ENCODE measurements around the gene DAPP1.

The DAPP1 gene

DNA sequence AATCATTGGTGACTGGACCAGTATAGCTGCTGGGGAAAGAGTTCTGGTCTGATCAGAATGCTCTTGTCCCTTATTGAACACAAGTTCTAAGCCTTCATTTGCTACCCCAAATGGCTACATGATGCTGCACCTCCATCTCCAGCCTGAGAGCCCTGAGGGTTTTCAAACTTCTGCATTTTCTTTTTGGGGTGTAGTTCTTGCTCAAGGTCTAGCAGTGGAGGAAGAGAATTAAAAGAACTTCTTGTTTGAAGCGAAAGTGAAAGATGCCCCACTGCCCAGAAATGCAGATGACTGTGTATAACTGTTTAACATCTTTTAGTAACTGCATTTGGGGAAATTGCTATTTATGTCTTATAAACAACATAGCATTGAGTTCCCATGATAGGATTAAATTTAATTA, 39.1 kb downstream of the DAPP1 start:
- DNase-seq (ENCODE audit: low read depth) = no peak

DNA sequence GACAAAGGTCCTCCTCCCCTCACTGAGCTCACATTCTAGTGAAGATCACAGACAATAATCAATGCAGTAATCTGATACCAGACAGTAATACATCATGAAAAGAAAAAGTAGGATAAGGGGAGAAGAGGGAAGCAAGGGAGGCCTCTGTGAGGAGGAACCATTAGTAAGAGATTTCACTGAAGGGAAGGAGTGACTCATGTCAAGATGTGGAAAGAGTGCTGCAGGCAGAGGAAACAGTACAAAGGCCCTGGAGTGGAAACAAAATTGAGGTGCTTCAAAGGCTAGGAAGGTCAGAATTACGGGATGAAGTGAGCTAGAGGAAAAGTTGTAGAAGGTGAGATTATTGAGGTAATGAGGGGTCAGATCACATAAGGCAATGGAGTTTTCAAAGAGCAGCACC, 39.5 kb downstream of the DAPP1 start:
- no peak for DNase-seq (ENCODE audit: low read depth)

DNA sequence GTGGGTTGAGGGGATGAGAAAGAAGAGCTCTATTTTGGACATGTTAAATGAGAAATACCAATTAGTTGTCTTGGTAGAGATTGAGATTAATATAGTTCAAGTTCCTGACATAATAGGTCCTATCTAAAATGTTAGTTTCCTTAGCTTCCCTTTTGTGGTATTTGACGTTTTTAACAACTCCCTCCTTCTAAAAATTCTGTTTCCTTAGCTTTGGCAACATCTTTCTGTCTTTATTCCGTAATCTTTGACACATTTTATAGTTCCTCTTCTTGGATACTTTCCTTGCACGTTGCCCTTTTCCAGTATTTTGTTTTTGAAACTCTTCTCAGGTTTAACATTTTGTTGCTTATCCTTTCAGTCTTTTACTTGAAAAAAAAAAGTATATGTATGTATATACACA, 40.7 kb downstream of the DAPP1 start:
- DNase-seq (ENCODE audit: low read depth) = no peak

DNA sequence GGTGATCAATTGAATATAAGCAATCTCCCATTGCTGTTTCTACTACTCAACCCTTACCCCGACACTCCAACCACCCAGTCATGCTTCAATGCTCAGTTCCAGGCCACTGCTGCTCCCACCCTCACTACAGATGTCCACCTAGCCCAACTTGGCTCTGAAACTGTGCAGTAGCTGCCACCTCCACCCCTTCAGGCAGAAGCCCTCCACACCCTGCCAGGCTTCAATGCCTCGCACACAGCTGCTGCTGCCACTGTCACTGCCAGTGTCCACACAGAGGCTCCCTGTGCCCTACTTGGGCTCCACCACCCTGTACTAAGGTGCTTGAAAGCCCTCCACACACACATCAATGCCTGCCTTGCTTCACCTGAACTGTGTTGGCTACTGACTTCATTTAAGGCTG, 43.0 kb downstream of the DAPP1 start:
- DNase-seq (ENCODE audit: low read depth) = no peak

DNA sequence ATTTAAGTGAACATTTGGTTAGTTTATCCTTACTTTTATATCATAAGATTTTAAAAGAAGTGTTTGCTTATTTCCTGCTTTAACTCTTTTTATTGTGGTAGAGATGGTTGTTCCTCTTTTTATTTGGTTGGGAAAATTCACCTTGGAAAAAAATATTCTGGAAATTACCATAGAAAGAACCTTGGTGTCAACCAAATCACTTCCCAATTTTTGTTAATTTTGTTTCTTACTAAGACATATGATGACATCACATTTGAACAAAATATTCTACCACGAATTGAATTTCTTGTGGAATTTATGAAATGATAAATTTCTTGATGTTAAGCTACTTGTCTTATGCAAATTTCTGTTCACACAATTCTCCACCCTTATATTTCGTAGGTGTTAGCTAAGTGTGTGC, 43.9 kb downstream of the DAPP1 start:
- no peak for DNase-seq (ENCODE audit: low read depth)

DNA sequence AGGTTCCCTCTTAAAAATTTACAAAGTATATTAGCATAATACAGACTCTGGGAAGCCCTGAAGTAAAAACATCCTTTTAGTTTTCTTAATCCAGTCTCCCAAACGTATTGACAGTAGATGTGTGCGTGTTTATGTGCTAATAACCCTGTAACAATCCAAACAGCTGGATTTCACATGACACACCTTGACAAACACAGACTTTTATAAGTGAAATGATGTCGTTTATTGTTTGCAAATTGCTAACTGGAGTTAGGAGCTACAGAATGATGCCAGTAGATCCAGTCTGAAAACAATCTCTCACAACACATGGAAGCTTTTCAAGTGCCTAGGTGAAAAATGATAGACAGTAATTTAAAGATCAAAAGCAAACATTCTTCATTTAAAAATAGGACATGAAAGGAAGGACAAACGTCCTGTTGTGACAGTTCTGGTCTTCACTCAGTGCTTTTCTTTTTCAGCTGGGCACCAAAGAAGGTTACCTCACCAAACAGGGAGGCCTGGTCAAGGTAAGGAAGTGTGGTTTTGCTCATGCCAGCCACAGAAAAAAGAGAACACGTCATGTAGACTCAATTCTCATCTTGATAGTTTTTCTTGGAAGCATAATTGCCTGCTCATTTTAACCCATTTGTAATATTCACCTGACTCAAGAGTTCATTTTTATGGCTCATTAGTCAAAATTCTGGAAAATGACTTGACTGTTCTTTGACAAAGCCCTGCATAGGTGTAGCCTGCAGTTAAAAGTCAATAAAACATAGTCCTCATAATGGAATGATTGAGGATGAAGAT, 44.7 kb downstream of the DAPP1 start:
- no peak for DNase-seq (ENCODE audit: low read depth)

DNA sequence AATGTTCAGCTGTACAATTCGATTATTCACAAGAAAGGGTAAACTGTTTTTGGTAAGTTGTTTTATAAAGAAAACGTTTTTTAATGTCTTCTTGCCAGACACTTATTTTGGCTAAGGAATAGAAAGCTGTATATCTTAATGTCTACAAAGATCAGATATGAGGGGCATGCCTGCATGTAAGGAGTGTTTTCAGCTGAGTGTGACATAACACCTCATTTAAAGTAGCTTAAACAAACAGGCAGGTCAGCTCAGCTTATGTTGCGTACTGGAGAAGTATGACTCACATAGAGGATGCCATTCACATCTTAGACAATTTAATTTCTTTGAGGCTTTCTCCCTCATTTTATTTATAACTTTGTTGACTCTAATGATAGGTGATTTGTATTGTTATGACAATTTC, 47.2 kb downstream of the DAPP1 start:
- no peak for DNase-seq (ENCODE audit: low read depth)

DNA sequence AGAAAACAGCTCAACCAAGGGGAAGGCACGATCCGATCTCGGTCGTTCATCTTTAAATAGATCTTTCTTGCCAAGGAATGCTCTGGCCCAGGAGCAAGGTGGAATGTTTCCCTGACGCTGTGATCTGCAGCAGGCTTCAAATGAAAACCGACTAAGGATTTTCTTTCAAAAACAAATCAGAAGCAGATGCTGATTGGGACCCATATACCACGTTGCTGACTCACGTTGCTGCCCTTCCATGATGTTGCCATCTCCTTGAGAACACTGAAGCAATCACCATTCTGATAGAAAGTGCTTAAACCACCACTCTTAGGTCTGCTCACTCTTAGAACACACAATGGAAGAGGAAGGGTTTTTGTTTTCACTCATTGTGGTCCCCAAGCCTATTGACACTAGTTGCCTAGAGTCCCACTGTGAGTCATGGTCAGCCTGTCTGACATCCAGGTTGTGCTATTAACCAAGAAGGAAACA, 51.5 kb downstream of the DAPP1 start:
- DNase-seq (ENCODE audit: low read depth) = no peak

DNA sequence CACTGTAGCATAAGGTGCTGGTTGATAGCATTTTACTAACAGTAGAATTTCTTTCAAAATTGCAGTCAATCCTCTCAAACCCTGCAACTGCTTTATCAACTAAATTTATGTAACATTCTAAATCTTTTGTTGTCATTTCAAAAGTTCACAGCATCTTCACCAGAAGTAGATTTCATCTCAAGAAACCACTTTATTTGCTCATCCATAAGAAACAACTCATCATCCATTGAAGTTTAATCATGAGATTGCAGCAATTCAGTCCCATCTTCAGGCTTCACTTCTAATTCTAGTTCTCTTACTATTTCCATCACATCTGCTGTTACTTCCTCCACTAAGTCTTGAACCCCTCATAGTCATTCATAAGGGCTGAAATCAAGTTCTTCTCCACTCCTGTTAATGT, 55.9 kb downstream of the DAPP1 start:
- no peak for DNase-seq (ENCODE audit: low read depth)

DNA sequence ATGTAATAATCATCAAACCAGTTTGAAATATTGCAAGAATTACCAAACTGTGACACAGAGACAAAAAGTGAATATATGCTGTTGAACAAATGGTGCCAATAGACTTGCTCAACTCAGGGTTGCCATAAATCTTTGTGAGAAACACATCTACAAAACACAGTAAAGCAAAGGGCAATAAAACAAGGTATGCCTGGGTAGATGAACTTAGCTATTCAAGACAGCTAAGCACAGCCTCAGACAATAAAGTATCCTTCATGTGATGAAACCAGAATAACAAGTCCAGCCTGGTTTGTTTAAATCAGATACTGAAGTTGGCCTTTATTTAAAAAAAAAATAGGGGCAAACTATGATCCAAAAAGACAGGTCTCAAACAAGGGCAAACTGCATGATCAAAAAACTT, 58.4 kb downstream of the DAPP1 start:
- DNase-seq (ENCODE audit: low read depth) = no peak

DNA sequence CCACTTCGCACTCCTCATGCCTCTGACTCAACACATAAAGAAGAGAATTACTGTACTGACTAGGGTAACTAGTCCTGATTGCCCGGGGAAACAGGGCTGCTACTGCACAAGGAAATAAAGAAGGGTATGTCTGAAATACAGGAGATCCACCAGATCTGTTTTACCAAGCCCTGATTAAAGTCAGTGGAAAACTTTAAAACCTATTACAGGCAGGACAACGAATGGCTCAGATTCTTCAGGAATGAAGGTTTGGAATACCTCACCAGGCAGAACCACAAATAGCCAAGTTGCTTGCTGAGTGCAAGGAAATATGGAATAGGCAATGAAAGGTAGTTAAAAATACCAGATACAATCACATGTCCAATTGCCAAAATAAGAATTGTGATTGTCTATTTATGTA, 60.3 kb downstream of the DAPP1 start:
- DNase-seq (ENCODE audit: low read depth) = no peak

DNA sequence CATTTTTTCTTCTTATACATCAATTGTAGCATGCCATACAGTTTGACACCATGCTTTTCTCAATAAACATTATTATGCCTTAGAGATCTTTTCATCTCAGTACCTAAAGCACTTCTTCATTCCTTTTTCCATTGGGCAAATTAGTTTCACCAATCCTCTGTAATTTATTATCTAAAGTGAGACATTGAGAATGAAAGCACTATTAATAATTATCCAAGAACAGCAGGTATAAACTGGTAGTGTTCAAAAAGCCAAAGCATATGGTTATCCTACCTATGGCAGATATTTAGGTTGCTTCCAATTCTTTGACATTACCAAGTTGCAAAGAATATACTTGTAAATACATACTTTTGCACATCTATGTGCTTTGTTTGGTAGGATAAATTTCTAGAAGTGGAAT, 62.0 kb downstream of the DAPP1 start:
- DNase-seq (ENCODE audit: low read depth) = no peak

DNA sequence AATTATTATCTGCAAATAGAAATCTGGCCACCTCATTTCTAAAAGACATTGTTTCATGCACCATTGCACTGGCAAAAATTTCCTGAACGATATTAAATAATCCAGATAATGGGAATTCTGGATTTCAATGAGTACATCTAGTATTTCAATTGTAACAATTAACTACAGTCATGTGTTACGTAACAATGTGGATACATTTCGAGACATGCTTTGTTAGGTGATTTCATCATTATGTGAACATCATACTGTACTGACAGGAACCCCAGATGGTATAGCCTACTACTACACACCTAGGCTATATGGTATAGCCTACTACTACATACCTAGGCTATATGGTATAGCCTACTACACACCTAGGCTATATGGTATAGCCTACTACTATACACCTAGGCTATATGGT, 62.8 kb downstream of the DAPP1 start:
- DNase-seq (ENCODE audit: low read depth) = no peak

DNA sequence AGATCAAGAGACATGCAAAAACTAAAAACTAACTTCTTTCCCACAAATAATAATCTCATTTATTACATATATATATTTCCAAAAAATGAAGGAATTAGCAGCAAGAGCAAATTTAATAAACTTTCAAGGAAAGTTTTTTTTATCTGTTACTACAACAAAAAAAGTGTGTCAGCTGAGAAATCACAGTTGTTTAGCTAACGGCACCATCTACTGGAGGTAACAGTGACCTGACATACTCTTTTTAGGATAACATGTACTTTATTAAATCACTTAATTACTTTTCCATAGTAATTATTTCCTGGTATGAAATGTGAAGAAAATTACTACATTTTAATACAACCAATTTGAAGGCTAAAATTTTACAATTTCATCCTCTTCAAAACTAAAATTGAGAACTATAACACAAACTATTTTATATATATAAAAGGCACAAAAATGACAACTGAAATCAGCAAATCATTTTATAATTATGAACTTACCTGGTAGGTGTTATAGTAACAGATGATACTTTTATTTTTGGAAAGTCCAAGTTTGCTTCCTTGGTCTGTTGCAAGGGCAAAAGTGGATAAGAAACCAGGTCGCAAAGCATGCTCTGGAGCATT, 68.5 kb downstream of the DAPP1 start:
- no peak for DNase-seq (ENCODE audit: low read depth)

DNA sequence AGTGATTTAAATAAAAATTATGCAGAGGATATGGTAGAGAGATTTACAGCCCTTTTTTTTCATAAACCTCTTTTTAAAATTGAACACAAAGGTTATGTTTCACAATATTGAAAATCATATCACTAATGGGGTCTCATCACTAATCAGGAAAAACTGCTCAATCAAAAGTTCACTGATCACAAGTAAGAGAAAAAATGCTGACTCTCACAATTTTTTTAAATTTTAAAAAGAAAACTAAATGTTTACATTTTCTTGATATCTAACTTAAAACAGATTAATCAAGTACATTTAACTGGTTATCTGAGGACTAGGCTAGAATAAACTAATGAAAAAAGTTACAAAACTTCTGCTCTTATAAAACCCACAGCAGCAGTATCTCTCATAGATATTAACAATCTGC, 69.1 kb downstream of the DAPP1 start:
- DNase-seq (ENCODE audit: low read depth) = no peak

DNA sequence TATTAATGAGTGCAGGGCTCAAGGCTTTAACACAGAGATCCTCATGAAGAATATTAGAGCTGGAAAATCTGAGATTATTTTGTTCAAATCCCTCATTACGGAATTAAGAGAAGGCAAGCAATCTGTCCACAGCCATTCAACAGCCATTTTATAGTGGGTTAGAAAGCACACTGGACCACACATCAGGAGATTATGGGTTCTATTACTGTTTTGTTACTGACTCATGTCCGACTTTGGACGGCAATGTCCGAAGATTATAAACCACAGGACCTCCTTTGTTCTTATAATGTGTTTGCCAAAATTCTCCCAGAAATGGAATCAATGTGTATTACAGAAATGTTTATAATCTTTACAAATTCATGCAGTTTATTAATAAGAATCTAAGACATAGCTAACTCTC, 69.5 kb downstream of the DAPP1 start:
- DNase-seq (ENCODE audit: low read depth) = no peak

DNA sequence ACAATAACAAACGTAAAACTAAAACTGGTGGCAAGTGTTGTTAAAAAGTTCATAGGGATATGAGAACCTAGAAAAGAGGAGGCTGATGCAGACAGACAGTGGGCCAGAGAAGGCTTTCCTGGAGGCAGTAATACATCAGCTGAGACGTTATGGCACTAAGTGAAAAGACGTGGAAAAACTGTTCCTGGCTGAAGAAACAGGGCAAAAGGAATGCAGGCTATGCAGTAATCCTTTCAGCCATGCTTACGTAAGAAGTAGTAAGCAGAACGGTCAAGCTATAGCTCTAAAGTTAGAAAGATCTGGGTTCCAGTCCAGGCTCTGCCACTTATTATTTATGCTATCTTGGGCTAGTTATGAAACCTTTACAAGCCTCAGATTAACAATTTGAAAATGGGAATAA, 71.2 kb downstream of the DAPP1 start:
- no peak for DNase-seq (ENCODE audit: low read depth)

DNA sequence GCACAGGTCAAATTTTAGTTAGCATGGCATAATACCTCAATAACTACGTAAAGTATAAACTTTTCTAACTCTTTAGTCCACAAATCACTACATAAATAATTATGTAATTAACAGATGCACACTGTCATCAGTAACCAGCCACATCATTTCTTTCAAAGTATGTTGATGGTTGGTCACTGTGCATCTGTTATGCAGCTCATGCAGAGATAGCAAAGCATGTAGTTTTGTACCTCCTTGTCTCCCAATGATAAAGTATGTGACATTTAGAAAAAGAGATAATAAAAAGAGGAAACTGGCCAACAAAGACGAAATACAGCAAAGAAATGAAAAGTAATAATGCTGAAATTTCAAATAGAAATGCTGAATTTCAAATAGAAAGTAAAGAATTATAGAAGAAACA, 74.7 kb downstream of the DAPP1 start:
- no peak for DNase-seq (ENCODE audit: low read depth)

DNA sequence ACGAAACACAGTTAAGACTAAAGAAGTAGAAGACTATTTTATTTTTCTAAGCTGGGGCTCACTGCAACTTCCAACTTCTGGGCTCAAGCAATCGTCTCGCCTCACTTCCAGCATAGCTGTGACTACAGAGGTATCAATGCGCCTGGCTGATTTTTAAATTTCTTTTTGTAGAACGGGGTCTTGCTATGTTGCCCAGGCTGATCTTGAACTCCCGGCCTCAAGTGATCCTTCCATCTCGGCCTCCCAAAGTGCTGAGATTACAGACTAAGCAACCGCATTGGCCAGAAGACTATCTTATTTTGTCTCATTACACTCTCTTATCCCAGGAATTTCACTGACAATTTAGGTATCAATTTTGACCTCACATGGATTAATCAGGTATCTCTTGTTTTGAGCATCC, 76.4 kb downstream of the DAPP1 start:
- DNase-seq (ENCODE audit: low read depth) = no peak

DNA sequence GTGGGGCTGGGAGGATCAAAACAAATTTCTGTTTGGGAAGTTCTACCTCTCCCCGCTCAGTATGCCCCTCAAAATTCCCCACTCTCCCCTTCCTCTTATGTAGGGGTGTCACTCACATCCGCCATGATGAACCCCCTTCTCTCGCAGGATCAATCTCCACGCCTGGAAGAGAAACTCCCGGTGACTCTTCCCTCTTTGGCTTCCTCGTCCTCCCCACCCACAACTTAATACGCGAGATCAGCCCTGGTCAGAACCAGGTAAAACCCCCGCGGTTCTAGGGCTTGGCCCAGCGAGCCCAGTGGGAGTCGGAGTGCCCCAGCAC, 77.2 kb downstream of the DAPP1 start:
- no peak for DNase-seq (ENCODE audit: low read depth)

DNA sequence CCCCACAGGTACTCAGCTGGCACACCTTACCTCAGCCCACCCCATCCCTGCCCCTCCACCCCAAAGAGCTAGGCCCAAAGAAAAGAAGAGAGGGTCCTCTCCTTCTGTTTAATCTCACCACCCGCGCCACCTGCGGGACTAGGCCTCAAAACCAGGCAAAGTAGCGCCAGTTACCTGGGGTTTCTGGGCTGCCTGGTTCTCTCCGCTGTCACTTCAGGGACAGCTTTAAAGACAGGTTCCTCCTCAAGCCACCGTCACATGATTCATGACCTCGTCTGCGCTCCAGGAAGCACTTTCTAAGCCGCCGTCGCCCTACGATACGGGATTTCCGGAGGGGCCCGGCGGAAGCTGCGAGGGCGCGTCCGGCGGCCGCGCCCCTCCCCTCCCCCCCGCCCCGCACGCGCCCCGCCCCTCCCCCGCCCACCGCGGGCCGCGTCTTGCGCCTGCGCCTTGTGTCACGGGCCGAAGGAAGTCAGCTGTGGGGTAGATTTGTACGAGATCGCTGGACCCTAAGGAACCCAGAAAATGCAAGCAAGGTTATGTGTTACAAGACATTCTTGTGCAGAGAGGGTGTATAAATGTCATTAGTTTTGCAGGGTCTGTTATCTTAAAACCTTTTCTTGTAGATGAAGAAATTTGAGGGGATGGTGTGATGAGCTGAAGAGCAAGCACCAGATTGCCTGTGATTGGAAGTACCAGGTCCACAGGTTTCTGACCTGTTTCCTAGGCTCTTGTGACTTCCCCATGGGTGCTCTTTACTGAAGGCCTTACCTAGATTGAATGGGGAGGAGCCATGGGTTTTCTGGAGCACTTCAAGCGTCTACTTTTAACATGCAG, 77.8 kb downstream of the DAPP1 start, which contains the start of gene LAMTOR3:
Gene LAMTOR3, minus strand, starts transcription at position 267 of the 837 bp plus-strand sequence. CDS start 464 bp downstream, outside the sequence.
- no peak for DNase-seq (ENCODE audit: low read depth)

DNA sequence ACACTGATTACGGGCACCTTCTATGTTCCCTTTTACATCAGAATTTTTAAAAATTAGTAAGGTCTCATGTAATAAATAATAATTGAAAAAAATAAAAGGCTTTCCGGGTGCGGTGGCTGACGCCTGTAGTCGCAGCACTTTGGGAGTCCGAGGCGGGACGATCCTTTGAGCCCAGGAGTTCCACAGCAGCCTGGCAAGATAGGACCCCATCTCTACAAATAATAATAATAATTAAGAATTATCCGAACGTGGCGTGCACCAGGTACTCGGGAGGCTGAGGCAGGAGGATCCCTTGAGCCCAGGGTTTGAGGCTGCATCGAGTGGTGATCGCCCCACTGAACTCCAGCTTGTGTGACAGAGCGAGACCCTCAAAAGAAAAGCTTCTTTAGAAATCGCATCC, 78.4 kb downstream of the DAPP1 start:
- DNase-seq (ENCODE audit: low read depth) = no peak

DNA sequence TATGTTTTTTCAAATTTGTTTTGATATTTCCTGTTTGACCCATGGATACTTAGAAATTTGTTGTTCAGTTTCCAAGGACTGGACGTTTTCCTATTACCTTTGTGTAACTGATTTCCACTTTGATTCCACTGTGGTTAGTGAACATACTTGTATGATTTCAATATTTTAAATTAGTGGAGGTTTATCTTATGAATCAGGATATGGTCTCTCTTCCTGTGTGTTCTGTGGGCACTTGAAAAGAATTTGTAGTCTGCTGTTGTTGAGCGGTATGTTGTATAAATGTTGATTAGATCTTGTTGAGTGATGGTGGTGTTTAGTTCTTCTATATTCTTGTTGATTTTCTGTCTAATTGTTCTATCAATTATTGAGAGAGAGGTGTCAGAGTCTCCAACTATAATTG, 98.8 kb downstream of the DAPP1 start:
- DNase-seq (ENCODE audit: low read depth) = no peak

All from HS-27A (cell line).